ENCODE data around the gene ZXDC. TPM values are rescaled to one million over a fixed set of nuclear protein-coding genes. Genes with fewer than 3 reads are reported as not detected.

Gene ZXDC
- total and polyA plus RNA-seq, 2 donors (not counting 1 experiment from before 2014, with no cell fraction given), result 38.9 to 70.9 TPM

DNA sequence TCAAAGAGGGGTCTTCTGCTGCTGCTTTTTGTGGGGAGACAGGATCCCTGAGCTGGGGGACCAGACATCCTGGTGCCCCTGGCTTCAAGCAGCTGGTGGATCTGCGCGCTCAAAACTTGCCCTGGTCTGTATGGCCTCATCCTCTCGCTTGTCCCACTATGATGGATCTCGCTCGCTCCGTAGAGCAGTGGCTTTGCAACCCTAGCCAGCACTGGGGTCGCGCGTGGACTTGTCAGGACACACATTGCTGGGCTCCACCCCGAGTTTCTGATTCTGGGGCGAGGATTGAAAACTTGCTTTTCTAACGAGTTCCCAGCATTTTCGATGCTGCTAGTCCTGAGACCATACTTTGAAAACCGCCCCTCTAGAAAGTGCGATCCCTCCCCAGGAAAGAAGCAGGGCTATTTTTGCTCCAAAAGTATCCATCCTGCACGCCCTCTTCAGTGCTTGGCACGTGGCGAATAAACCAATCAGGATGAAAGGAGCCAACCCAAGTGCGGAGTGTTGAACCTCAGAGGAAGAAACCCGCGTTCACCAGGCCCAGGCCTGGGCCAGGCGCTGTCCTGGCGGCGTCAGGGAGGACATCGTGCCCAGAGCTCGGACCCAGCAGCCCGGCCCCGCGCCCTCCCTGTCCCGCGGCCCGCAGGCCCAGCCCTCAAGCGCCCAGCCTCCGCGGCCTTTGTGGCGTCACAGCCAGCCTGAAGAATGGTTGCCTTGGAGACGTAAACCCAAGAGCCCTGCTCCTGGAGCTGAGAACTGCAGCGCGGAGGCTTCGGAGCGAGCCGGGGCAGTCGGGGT is 81.3 kb downstream of the ZXDC start, which contains the start of gene CFAP100:
CFAP100 (plus strand) TSS at position 731 of the 798 bp plus-strand sequence. CDS start 1,092 bp downstream, outside the sequence.
- Mint-ChIP-seq H3K9me3 (ENCODE audit: insufficient read depth) (peaks cover 6% of the 10 kb centered on the region), H3K27ac (no peak within 1 kb of the TSS), H3K4me1 (peaks cover 20% of the 10 kb centered on the region), H3K27me3 (peaks cover 54% of the 10 kb centered on the region), H3K4me3 (no peak within 1 kb of the TSS)
- Histone ChIP-seq H4K20me1 (ENCODE audit: control insufficient read depth, insufficient read depth, low read length, poor library complexity, severe bottlenecking) (no peaks in the 10 kb centered on the region), H3K9ac (ENCODE audit: low read length) (no peak within 1 kb of the TSS), H3K4me1 (ENCODE audit: control insufficient read depth in 2 of 2, insufficient read depth in 2 of 2, low read length in 2 of 2) (peaks cover 3 to 10% of the 10 kb centered on the region in 2 donors), H3K27me3 (replicated peaks in 1 of 4; ENCODE audit: control extremely low read depth in 1 of 4, control insufficient read depth in 3 of 4, insufficient read depth in 4 of 4, low read length in 3 of 4) (peaks cover 0 to 27% (median 7%) of the 10 kb centered on the region in 4 experiments), H3K79me2 (ENCODE audit: control insufficient read depth, insufficient read depth, low read length) (no peaks in the 10 kb centered on the region), H3K36me3 (replicated peaks in 1 of 2; ENCODE audit: control extremely low read depth in 1 of 2, control insufficient read depth in 1 of 2, extremely low read depth in 1 of 2, insufficient read depth in 2 of 2, low read length in 1 of 2) (no peaks in the 10 kb centered on the region), H3K27ac (ENCODE audit: low read length in 2 of 2) (no peak within 1 kb of the TSS), H2AFZ (ENCODE audit: insufficient read depth, low read depth, low read length, poor library complexity, severe bottlenecking) (no peak within 1 kb of the TSS), H3K9me3 (ENCODE audit: control extremely low read depth in 1 of 3, control insufficient read depth in 2 of 3, insufficient read depth in 1 of 3, low read length in 2 of 3) (peaks cover 0 to 21% (median 9%) of the 10 kb centered on the region in 3 donors), H3K4me3 (ENCODE audit: control extremely low read depth in 1 of 5, extremely low read depth in 1 of 5, insufficient read depth in 1 of 5, low read depth in 2 of 5, low read length in 4 of 5) (no peak within 1 kb of the TSS), H3K4me2 (replicated peaks; ENCODE audit: low read depth, low read length, poor library complexity, severe bottlenecking) (no peak within 1 kb of the TSS)
- ChIA-PET CTCF (interaction anchor here (0.6 kb wide), 1 partner anchor 954 kb away, joined by 3 read pairs; no protein-coding TSS in a partner anchor), POLR2A (no interaction called here)
- TF ChIP-seq EZH2 (IDR thresholded peaks at IDR 0.05; ENCODE audit: borderline replicate concordance, insufficient read depth, low read depth, low read length, poor library complexity, severe bottlenecking), result no peak
- TF ChIP-seq, protein P1, sequence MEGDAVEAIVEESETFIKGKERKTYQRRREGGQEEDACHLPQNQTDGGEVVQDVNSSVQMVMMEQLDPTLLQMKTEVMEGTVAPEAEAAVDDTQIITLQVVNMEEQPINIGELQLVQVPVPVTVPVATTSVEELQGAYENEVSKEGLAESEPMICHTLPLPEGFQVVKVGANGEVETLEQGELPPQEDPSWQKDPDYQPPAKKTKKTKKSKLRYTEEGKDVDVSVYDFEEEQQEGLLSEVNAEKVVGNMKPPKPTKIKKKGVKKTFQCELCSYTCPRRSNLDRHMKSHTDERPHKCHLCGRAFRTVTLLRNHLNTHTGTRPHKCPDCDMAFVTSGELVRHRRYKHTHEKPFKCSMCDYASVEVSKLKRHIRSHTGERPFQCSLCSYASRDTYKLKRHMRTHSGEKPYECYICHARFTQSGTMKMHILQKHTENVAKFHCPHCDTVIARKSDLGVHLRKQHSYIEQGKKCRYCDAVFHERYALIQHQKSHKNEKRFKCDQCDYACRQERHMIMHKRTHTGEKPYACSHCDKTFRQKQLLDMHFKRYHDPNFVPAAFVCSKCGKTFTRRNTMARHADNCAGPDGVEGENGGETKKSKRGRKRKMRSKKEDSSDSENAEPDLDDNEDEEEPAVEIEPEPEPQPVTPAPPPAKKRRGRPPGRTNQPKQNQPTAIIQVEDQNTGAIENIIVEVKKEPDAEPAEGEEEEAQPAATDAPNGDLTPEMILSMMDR (IDR thresholded peaks at IDR 0.05), result no peak
- intact Hi-C loops (cut with micrococcal nuclease), result no loop called here
- 41% methylated on average over 43 of the region's 43 CpGs for WGBS (ENCODE audit: insufficient coverage)
- DNase-seq, result no peak
- no peak for ATAC-seq (ENCODE audit: low read depth)

DNA sequence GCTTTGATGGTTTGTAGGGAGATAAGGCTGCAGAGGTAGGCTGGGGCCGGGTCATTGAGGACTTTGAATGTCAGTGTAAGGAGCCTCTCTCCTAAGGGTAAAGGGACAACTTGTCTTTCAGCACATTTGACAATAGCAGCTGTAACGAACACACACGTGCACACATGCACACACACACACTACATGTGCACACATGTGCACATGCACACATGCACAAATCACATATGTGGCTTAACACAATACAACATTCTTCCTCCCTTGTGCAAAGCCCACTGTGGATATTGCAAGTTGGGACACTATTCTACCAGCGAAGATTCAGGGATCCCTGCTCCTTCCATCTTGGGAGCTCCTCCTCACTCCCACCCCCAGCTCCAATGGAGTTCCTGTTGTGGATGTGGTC is 82.1 kb downstream of the ZXDC start:
- Histone ChIP-seq H3K4me1 (ENCODE audit: control insufficient read depth in 2 of 2, insufficient read depth in 2 of 2, low read length in 2 of 2) (peaks cover 8 to 17% of the 10 kb centered on the region in 2 donors), H3K9me3 (ENCODE audit: control extremely low read depth in 1 of 3, control insufficient read depth in 2 of 3, insufficient read depth in 1 of 3, low read length in 2 of 3) (peaks cover 0 to 14% (median 2%) of the 10 kb centered on the region in 3 donors), H3K9ac (ENCODE audit: low read length) (no peak overlapping the region), H4K20me1 (ENCODE audit: control insufficient read depth, insufficient read depth, low read length, poor library complexity, severe bottlenecking) (no peaks in the 10 kb centered on the region), H2AFZ (ENCODE audit: insufficient read depth, low read depth, low read length, poor library complexity, severe bottlenecking) (no peak overlapping the region), H3K27ac (ENCODE audit: low read length in 2 of 2) (no peak overlapping the region), H3K4me3 (ENCODE audit: control extremely low read depth in 1 of 5, extremely low read depth in 1 of 5, insufficient read depth in 1 of 5, low read depth in 2 of 5, low read length in 4 of 5) (no peak overlapping the region), H3K79me2 (ENCODE audit: control insufficient read depth, insufficient read depth, low read length) (no peaks in the 10 kb centered on the region), H3K4me2 (replicated peaks; ENCODE audit: low read depth, low read length, poor library complexity, severe bottlenecking) (no peak overlapping the region), H3K27me3 (replicated peaks in 1 of 4; ENCODE audit: control extremely low read depth in 1 of 4, control insufficient read depth in 3 of 4, insufficient read depth in 4 of 4, low read length in 3 of 4) (peaks cover 0 to 30% (median 7%) of the 10 kb centered on the region in 4 experiments), H3K36me3 (replicated peaks in 1 of 2; ENCODE audit: control extremely low read depth in 1 of 2, control insufficient read depth in 1 of 2, extremely low read depth in 1 of 2, insufficient read depth in 2 of 2, low read length in 1 of 2) (no peaks in the 10 kb centered on the region)
- Mint-ChIP-seq H3K4me3 (no peak overlapping the region), H3K27ac (no peak overlapping the region), H3K27me3 (peaks cover 55% of the 10 kb centered on the region), H3K9me3 (ENCODE audit: insufficient read depth) (no peaks in the 10 kb centered on the region), H3K4me1 (peaks cover 19% of the 10 kb centered on the region)
- no peak for DNase-seq
- ATAC-seq (ENCODE audit: low read depth), result no peak
- intact Hi-C loops (cut with micrococcal nuclease), result no loop called here
- TF ChIP-seq, protein P1 (IDR thresholded peaks at IDR 0.05), result no peak
- no peak for TF ChIP-seq EZH2 (IDR thresholded peaks at IDR 0.05; ENCODE audit: borderline replicate concordance, insufficient read depth, low read depth, low read length, poor library complexity, severe bottlenecking)
- POLR2A ChIA-PET, result no interaction called here
- 67% methylated on average over 3 of the region's 4 CpGs for WGBS (ENCODE audit: insufficient coverage)
- CTCF ChIA-PET, result no interaction called here
